HG02885 (cell line): Measurements from ENCODE around the gene XAGE1B.
"Not testable (repeated sequence)": the region's sequence is repeated elsewhere in the genome, so short reads cannot be mapped to it uniquely, and the experiment has no call there.

Experiments used
- ATAC-seq: cut with Tn5 transposase; IDR thresholded peaks from one replicate; pipeline ENCODE4 v1.9.1; 2021; ENCODE audit warnings: mild to moderate bottlenecking; ENCODE audit not compliant: unreplicated experiment, poor library complexity

XAGE1B gene

GRCh38 chrX:52516987-52517325 is at the start of gene XAGE1B:
Gene XAGE1B, minus strand, starts transcription at chrX:52517063. Its CDS starts 1,536 bp downstream, at chrX:52515527.
- not testable (repeated sequence) for ATAC-seq

GRCh38 chrX:52563105-52563504 is 46.2 kb upstream of the XAGE1B start:
- ATAC-seq: no peak

DNA sequence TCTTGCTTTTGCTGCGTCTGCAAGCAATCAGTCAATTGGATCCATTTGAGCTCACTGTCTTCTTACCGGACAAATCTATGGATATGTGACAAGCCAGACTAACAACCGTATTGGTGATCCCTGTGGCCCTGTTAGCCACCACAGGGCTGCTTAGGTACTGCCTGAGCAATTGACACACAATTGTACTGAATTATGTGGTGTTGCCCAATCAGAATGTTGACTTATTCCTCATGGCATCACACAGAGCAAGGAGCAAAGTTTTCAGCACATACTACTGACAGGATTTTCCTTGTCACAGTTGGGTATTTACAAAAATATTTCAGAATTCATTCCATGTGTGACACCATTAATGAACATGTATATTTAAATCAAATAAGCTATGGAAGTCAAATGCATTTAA is 41.3 kb upstream of the XAGE1B start:
- no peak for ATAC-seq

DNA sequence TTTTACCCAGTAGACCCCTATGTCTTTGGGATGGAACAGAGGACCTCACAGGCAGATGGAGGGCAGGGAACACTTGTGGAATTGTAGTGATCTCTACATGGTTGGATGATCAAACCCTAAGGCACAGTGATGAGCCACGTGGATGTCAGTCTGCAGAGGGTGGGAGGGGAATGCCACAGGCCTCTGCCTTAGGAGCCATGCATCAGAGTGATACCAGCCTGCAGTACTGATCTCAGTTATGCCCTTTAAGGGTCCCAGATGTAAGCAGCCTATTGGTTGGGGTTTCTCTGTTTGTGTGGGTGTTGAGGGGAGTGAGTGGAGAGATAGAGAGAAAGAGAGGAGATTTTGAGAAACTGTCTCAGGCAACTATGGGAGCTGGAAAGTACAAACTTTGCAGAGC is 39.9 kb upstream of the XAGE1B start:
- no peak for ATAC-seq

DNA sequence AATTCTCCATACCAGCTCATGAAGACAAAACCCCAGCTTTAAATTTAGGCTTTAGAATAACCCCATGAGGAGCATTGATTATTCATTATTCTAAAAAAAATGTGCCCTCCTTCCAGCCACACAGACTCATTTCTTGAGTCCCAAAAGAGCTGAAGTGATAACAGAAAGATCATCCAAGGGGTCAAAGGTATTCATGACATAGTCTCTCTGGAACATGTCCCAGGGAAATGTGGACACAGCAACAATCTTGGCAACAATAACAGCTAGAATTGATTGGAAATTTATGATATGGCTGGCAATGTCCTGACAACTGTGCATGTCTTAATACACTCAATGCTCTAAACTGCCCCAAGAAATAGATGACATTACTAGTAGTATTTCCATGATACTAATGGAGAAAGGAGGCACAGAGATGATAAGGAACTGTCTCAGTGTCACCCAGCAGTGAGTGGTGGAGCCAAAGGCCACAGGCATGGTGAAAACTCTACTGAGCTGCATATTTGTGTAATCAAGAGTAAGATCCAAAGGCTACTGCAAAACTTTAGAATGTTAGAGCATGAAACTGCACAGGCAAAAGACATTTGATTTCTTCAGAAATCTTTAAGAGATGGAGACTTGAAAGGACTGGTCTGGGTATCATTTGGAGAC is 37.3 kb upstream of the XAGE1B start:
- ATAC-seq: no peak

- not testable (repeated sequence) for ATAC-seq
Measured at GRCh38 chrX:52548769-52549168, 31.9 kb upstream of the XAGE1B start.

DNA sequence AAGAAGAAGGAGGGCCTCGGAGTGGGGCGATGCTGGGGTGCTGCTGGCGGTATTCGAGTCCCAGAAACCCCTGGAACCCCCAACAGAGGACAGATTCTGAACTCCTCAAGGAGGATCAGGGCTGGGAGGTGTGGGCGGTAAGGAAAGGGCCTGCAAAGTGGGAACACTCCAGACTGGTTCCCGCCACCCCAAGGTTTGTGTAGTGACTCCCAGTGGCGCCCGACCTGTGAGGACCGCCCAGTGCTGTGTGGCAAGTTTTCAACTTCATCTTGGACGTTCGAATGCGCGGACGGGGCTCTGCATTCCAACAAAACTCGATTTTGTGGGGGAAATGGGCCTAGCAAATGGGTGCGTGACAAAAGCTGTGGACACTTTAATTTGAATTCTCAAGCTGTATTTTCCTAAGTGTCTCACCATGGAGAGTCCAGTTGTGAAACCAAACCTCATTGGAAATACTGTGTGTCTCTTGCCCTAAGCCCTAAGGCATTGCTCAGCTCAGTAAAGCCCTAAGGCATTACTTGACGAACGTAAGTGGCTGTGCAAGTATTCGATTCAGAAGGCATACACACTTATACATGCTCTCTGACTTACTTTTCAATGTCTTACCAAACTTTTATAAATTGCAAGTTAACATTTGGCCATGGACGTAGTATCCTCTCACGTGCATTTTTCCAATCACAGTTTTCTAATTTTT is 27.4 kb upstream of the XAGE1B start:
- ATAC-seq: no peak

GRCh38 chrX:52542311-52542710 is 25.4 kb upstream of the XAGE1B start:
- no peak for ATAC-seq

DNA sequence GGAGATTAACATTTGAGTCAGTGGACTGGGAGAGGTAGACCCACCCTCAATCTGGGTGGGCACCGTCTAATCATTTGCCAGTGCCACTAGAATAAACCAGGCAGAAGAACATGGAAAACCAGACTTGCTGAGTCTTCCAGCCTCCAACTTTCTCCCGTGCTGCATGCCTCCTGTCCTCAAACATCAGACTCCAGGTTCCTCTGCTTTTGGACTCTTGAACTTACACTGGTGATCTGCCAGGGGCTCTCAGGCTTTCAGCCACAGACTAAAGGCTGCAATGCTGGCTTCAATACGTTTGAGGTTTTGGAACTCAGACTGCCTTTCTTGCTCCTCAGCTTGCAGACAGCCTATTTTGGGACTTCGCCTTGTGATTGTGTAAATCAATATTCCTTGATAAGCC is 24.2 kb upstream of the XAGE1B start:
- not testable (repeated sequence) for ATAC-seq

- ATAC-seq: not testable (repeated sequence)
Measured at GRCh38 chrX:52516110-52516986, 515 bp downstream of the XAGE1B start.

DNA sequence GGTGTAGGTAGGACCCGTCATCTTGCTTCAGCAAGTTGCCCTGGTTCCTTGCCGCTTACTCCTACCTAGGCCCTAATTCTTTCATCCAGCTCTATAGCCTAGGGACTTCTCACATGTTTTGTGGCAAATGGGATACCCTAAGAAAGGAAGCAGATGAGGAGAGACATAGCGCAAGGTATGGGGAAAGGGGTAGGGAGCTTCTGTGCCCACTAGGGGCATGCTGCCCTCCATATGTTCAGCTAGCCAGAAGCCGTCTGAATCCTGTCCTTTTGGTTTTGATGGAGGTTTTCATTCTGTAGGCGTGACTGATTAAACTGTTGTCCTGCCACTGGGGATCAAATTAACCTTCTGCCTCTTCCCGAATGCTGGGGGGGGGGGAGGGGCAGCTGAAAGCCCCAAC is 5.7 kb downstream of the XAGE1B start:
- not testable (repeated sequence) for ATAC-seq

- ATAC-seq: no peak
Measured at GRCh38 chrX:52509916-52510315, 6.9 kb downstream of the XAGE1B start.

DNA sequence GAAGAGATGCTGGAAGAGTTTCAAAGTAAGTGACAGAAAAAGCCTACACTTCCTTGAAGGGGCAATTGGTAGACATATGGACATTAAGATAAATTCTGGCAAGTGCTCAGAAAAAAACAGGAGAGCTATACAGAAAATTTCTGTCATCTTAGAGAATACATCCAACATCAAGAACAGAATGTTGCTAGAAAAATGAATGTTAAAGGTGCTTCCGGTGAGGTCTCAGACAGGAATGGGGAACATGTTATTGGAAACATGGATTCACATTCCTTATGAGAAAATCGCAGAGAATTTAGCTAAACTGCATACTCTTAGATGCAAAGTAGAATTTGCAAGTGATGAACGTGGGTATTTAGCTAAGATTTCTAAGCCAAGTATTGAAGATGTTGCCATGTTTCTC is 9.5 kb downstream of the XAGE1B start:
- ATAC-seq: no peak

GRCh38 chrX:52504551-52504950 is 12.3 kb downstream of the XAGE1B start:
- ATAC-seq: no peak

DNA sequence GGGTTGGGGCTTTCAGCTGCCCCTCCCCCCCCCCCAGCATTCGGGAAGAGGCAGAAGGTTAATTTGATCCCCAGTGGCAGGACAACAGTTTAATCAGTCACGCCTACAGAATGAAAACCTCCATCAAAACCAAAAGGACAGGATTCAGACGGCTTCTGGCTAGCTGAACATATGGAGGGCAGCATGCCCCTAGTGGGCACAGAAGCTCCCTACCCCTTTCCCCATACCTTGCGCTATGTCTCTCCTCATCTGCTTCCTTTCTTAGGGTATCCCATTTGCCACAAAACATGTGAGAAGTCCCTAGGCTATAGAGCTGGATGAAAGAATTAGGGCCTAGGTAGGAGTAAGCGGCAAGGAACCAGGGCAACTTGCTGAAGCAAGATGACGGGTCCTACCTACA is 15.5 kb downstream of the XAGE1B start:
- ATAC-seq: not testable (repeated sequence)

- not testable (repeated sequence) for ATAC-seq
Measured at GRCh38 chrX:52496419-52496772, 20.5 kb downstream of the XAGE1B start.

DNA sequence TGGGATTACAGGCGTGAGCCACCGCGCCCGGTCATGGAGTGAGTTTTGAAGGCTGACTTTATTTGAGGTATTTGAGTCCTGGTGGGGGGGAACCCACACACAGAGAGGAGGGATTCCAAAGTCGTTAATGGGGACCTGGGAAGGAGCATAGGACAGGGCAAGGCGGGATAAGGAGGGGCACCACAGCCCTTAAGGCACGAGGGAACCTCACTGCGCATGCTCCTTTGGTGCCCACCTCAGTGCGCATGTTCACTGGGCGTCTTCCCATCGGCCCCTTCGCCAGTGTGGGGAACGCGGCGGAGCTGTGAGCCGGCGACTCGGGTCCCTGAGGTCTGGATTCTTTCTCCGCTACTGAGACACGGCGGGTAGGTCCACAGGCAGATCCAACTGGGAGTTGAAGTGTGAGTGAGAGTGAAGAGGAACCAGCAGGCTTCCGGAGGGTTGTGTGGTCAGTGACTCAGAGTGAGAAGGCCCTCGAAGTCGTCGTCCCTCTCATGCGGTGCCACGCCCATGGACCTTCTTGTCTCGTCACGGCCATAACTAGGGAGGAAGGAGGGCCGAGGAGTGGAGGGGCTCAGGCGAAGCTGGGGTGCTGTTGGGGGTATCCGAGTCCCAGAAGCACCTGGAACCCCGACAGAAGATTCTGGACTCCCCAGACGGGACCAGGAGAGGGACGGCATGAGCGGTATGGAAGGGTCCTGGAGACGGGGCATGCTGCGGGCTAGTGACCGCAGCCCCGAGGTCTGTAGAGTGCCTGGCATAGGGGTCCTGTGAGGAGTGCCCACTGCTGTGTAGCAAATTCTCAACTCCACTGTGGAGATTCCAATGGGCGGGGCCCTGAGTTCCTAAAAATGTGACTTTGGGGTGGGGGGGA is 21.1 kb downstream of the XAGE1B start, which contains the start of gene XAGE1A:
Gene XAGE1A (plus strand): TSS at position 264 of the 874 bp plus-strand sequence. CDS start 1,554 bp downstream, outside the sequence.
- ATAC-seq: not testable (repeated sequence)

- ATAC-seq: not testable (repeated sequence)
Measured at GRCh38 chrX:52471301-52471700, 45.6 kb downstream of the XAGE1B start.
